OCI-LY3 (cell line): ENCODE data around the gene DYNC2LI1.

Source experiments
- H2AFZ ChIP-seq: fragments of 200-600, 300-600 bp; shearing (Covaris generic); 2 replicates; pipeline ENCODE4 v1.6.0; 2014; ENCODE audit warnings: antibody characterized with exemption, low read depth, low read length
- H3K27ac ChIP-seq: fragments of 200-600, 300-600 bp; sonication (generic); 2 replicates; pipeline ENCODE4 v1.5.1; 2014; ENCODE audit warnings: mild to moderate bottlenecking, low read length, moderate library complexity, mixed read lengths
- H3K27me3 ChIP-seq: fragments of 200-600, 300-600 bp; sonication (generic); 2 replicates; pipeline ENCODE4 v1.6.1; 2014; ENCODE audit warnings: low read depth, low read length, mixed read lengths
- H3K36me3 ChIP-seq: fragments of 200-600, 300-600 bp; sonication (generic); replicated peaks from 2 replicates; pipeline ENCODE3; 2014; ENCODE audit warnings: low read depth, low read length, mixed read lengths
- H3K4me1 ChIP-seq: fragments of 300-600, 200-600 bp; sonication (generic); 2 replicates; pipeline ENCODE4 v1.6.1; 2014; ENCODE audit warnings: low read length, mixed read lengths
- H3K4me2 ChIP-seq: fragments of 200-600, 300-600 bp; sonication (generic); 2 replicates; pipeline ENCODE4 v1.6.1; 2014; ENCODE audit warnings: low read length, mixed read lengths
- H3K4me3 ChIP-seq: fragments of 300-600, 200-600 bp; sonication (generic); 2 replicates; pipeline ENCODE4 v1.5.1; 2014; ENCODE audit warnings: antibody characterized with exemption, mild to moderate bottlenecking, low read length, moderate library complexity
- H3K79me2 ChIP-seq: fragments of 300-600, 200-600 bp; shearing (Covaris generic); 2 replicates; pipeline ENCODE4 v1.6.1; 2014; ENCODE audit warnings: mild to moderate bottlenecking, low read length, mixed read lengths
- H3K9ac ChIP-seq: fragments of 300-600, 200-600 bp; shearing (Covaris generic); 2 replicates; pipeline ENCODE4 v1.6.0; 2014; ENCODE audit warnings: mild to moderate bottlenecking, low read length, moderate library complexity
- H3K9me3 ChIP-seq: fragments of 200-600, 300-600 bp; shearing (Covaris generic); 2 replicates; pipeline ENCODE4 v1.6.1; 2014; ENCODE audit warnings: low read length, mixed read lengths; ENCODE audit not compliant: insufficient read depth
- H4K20me1 ChIP-seq: fragments of 200-600, 300-600 bp; sonication (generic); 2 replicates; pipeline ENCODE4 v1.6.1; 2016; ENCODE audit warnings: low read length, mixed read lengths; ENCODE audit not compliant: insufficient read depth
- EZH2phosphoT487 ChIP-seq: fragments of 200-600 bp; shearing (Covaris generic); IDR thresholded peaks from 2 replicates; pipeline ENCODE4 v1.6.1; 2018; ENCODE audit warnings: antibody characterized with exemption, mixed run types, low read depth
- TF ChIP-seq, protein P1 (sequence below): fragments of 200-600, 300-600 bp; sonication (generic); IDR thresholded peaks from 2 replicates; pipeline ENCODE4 v1.5.1; 2014; ENCODE audit warnings: antibody characterized with exemption, low read length, low read depth

DYNC2LI1 gene

DNA sequence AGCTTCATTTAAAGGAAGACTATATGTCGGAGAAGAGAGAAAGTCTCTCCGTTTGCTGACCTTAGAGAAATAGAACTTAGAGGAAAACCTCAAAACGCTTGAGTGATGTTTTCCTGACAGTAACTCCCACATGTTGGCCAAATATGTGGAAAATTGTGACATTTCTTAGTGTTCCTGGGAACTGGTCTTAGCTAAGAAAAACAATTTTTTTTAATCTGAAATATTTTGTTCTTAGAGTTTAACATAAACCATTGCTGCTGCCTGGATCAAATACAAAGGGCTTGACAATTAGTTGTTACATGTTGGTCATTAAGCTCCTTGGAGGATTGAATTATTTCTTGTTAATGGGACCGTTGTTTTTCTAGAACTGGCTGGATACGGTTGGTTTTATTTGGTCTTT is 16.3 kb downstream of the DYNC2LI1 start:
- no peaks in the 10 kb centered on the region for H3K27me3 ChIP-seq
- peaks cover 2% of the 10 kb centered on the region; the same call in 1 of the 2 replicates for H3K4me1 ChIP-seq
- H4K20me1 ChIP-seq = no peaks in the 10 kb centered on the region
- no peaks in the 10 kb centered on the region for H3K36me3 ChIP-seq
- no peak overlapping the region for H3K27ac ChIP-seq
- H3K4me3 ChIP-seq = no peak overlapping the region
- H3K9me3 ChIP-seq = no peaks in the 10 kb centered on the region
- H3K4me2 ChIP-seq = no peak overlapping the region
- TF ChIP-seq EZH2phosphoT487 = no peak
- TF ChIP-seq, protein P1, sequence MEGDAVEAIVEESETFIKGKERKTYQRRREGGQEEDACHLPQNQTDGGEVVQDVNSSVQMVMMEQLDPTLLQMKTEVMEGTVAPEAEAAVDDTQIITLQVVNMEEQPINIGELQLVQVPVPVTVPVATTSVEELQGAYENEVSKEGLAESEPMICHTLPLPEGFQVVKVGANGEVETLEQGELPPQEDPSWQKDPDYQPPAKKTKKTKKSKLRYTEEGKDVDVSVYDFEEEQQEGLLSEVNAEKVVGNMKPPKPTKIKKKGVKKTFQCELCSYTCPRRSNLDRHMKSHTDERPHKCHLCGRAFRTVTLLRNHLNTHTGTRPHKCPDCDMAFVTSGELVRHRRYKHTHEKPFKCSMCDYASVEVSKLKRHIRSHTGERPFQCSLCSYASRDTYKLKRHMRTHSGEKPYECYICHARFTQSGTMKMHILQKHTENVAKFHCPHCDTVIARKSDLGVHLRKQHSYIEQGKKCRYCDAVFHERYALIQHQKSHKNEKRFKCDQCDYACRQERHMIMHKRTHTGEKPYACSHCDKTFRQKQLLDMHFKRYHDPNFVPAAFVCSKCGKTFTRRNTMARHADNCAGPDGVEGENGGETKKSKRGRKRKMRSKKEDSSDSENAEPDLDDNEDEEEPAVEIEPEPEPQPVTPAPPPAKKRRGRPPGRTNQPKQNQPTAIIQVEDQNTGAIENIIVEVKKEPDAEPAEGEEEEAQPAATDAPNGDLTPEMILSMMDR = no peak
- H2AFZ ChIP-seq = no peak overlapping the region
- H3K9ac ChIP-seq = no peak overlapping the region
- no peaks in the 10 kb centered on the region for H3K79me2 ChIP-seq

- Histone ChIP-seq H3K4me1 (no peaks in the 10 kb centered on the region), H3K36me3 (no peaks in the 10 kb centered on the region), H3K9ac (no peak overlapping the region), H3K4me3 (no peak overlapping the region), H3K79me2 (no peaks in the 10 kb centered on the region), H3K27ac (no peak overlapping the region), H3K27me3 (no peaks in the 10 kb centered on the region), H3K9me3 (no peaks in the 10 kb centered on the region), H2AFZ (no peak overlapping the region), H3K4me2 (no peak overlapping the region), H4K20me1 (no peaks in the 10 kb centered on the region)
- TF ChIP-seq, protein P1 = no peak
- TF ChIP-seq EZH2phosphoT487 = no peak
Measured at GRCh38 chr2:43791035-43791765, 17.4 kb downstream of the DYNC2LI1 start.

DNA sequence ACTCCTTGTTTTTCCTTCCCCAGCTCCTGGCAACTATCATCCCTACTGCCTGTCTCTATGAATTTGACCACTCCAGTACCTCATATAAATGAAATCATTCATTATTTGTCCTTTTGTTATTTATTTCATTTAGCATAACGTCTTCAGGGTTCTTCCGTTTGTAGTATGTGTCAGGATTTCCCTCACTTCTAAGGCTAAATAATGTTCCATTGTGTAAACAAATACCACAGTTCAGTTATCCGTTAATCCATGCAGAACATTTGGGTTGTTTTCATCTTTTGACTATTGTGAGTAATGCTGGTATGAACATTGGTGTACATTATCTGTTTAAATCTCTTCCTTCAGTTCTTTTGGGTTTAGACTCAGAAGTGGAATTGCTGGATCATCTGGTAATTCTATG is 18.8 kb downstream of the DYNC2LI1 start:
- no peak overlapping the region for H3K27ac ChIP-seq

DNA sequence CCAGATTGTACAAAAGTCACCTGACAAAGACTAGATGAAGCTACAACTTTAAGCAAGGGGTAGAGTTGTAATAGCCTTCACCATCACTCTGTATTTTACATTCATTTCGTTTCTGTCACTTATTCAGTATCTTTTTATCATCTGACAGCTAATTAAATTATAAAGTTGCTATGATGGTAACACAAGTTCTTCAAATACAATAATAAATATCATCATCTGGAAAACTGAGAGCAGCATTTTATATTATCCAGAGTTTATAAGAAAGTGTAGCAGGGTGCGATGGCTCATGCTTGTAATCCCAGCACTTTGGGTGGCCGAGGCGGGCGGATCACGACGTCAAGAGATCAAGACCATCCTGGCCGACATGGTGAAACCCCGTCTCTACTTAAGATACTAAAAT is 21.1 kb downstream of the DYNC2LI1 start:
- Histone ChIP-seq H4K20me1 (no peaks in the 10 kb centered on the region), H3K79me2 (no peaks in the 10 kb centered on the region), H3K36me3 (no peaks in the 10 kb centered on the region), H3K4me3 (no peak overlapping the region), H3K9ac (no peak overlapping the region), H3K27ac (no peak overlapping the region), H3K4me2 (no peak overlapping the region), H3K4me1 (no peaks in the 10 kb centered on the region), H3K27me3 (no peaks in the 10 kb centered on the region), H3K9me3 (no peaks in the 10 kb centered on the region), H2AFZ (no peak overlapping the region)
- TF ChIP-seq EZH2phosphoT487 = no peak
- TF ChIP-seq, protein P1 = no peak

More for the DNA sequence above, 18.8 kb downstream of the DYNC2LI1 start:
- no peak for TF ChIP-seq EZH2phosphoT487
- TF ChIP-seq, protein P1 = no peak
- Histone ChIP-seq H3K9ac (no peak overlapping the region), H3K79me2 (no peaks in the 10 kb centered on the region), H3K4me1 (no peaks in the 10 kb centered on the region), H2AFZ (no peak overlapping the region), H3K36me3 (no peaks in the 10 kb centered on the region), H3K27me3 (no peaks in the 10 kb centered on the region), H3K4me2 (no peak overlapping the region), H4K20me1 (no peaks in the 10 kb centered on the region), H3K9me3 (no peaks in the 10 kb centered on the region), H3K4me3 (no peak overlapping the region)
